ENCODE measurements around the gene CUL1. TPM values are rescaled to one million over a fixed set of nuclear protein-coding genes. Genes with fewer than 3 reads are reported as not detected.

CUL1 gene
- total RNA-seq, 1 experiment from 2014 or later, result 56.0 TPM

DNA sequence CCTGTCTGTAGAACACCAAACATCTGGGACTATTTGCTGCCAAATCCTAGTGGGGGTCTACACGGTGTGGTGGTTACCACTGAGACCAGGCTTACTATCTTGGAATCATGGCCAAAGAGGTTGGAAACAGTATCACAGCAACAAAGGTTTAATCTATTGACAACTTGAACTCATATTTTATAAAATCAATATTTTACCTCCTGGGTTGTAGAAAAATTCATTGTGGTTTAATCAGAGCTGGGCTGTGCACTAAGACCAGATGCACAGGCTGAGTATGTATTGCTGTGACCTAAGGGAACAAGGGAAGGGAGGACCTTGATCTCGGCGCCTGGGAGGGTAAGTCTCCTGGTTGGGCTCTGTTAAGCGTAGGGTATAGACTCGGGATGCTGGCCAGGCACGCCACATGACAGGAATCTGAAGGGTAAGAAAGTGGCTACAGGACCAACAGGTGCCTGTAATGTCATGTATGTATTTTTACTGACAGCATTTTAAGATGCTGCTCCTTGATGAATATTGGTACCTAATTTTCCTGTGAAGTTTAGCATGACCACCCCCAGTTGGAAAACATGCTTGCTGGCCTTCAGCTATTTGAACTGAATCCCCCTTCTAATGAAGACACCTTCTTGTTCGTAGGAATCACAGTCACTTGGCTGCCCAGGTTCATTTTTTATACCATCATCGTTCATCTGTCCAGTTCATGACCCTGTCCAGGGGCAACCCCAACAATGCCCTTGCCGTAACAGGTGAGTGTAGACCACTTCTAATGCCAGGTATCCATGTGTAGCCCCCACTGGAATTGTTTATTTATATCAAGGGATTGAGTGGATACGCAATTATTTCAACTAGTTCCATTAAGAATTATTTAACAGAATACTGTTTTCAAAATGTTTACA is 105.9 kb downstream of the CUL1 start:
- no peak for DNase-seq (ENCODE audit: low spot score)

DNA sequence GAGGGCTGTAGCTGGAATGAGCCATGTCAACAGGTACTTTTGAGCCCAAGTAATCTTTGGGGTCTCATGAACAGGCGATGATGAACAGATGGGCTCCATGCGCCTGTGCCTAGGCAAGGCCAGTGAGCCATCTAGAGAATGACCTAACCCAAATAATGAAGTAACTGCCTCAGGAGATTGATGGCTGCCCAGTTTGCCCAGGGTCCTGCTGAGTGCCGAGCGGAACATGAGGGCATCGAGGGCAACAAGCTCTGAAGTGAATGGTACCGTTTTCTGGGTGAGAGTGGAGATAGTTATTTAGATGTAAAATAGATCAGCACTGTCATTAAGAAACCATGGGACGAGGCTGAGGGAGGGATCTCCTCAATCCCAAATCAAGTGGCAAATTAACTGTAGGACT is 107.5 kb downstream of the CUL1 start:
- DNase-seq (ENCODE audit: low spot score), result no peak

DNA sequence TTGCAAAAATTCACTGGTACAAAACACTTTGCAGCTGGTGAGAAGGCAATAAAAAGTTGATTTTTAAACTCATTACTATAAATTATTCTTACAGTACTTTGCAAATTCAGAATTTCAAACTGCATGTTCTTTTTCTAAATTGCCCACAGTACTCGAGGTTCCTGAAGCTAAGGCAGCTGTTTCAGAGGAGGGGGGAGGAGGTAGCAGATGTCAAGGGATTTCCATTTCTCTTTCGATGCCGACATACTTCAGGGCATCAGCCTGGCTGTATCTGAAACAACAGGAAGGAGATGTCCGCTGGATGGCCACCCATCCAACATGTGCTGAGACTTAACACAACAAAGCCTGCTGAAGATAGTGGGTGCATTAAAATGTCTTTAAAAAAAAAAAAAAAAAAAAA is 108.7 kb downstream of the CUL1 start:
- DNase-seq (ENCODE audit: low spot score), result no peak

DNA sequence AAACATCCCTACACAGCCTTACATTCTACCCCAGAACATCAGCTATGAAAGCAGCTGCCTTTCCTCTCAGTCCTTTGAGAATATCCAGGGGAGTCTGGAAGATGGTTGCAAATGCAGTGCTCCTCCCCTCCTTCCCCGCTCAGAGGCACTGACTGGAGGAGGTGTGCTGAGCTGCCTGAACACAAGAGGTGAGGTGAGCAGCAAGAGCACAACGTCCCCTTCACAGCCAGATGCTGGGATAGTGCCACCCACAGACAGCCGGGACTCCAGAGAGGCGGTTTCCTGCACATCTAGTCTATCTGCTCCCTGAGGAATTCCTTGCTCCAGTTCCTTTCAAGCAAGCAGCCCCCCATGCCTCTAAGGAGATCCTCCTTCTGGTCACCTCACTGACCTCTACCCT is 111.2 kb downstream of the CUL1 start:
- no peak for DNase-seq (ENCODE audit: low spot score)

DNA sequence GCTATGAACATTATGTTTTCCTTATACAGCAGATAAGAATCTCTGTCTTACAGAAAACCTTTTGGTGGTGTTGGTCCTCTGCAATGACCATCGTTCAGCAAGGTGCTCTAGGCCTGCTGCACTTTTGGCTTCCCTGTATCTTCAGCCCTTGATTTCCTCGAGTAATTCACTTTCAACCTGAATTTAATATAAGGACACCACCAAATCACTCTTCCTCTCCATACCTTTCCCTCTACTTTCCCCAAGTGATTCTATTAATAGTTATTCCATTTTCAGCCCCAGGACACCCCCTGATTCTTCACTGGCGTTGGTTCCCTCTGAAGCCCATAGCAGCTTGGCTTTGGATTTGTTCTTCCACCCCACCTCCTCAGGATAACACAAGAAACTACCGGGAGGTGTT is 113.2 kb downstream of the CUL1 start:
- DNase-seq (ENCODE audit: low spot score), result no peak

DNA sequence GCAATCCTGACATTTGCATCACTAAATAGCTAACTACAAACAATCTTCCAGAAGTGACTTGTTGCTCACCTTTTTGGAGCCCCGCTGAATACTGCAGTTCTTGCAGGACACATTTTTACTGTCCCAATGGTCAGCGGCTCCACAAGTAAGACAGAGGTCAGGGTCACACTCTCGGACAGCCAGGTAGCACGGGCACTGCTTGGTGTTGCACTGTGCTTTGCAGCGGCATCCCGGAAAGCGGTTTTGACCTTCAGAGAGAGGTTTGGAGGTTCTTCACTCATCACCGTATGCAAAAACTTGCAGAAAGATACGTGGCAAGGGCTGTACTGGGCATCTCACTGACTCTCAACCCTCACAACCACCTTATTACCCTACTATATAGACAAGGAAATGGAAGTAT is 115.2 kb downstream of the CUL1 start:
- no peak for DNase-seq (ENCODE audit: low spot score)

DNA sequence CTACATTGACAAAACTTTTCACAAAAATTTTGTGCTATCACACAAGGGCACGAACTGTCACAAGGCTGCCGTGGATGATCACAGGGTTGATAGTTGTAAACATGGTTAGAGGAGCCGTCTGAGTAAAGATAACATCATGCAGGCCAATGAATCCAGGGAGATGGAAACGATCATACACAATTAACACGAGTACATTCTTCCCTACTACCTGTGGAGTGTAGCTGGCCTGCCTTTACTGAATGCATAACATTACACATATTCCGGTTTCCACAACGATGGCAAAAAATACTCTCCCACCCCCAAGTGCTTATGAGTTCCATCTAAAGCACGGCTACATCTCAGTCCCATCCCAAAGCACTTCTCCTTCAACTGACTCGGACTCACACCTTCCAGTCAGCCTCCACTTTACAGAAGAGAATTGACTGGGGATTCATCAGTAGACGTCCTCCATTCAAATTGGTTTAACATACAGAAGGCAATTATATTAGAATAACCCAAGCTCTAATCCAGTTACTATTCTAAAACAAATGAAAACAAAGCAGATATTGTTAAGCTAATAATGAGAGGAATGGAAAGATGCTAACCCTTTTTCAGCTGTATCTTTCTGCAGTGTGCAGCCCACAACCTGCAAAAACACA is 116.3 kb downstream of the CUL1 start:
- DNase-seq (ENCODE audit: low spot score), result no peak

DNA sequence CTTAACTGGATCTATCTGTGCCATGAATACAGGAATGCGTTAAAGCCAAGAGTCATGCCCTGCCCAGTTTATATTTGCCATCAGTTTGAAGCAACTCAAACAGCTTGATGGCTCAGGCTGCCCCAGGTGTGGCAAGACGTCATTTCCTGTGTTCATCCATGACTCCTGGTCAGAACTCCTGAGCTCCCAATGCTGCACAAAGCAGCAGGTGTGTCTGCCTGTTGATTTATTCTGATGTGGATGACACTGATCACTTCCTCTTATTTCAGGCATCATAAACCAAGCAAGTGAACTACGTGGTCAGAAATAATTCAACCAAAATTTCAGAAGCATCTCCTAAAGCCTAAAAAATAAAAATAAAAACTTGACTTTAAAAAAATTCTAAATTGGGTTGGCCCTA is 116.9 kb downstream of the CUL1 start:
- DNase-seq (ENCODE audit: low spot score), result no peak

DNA sequence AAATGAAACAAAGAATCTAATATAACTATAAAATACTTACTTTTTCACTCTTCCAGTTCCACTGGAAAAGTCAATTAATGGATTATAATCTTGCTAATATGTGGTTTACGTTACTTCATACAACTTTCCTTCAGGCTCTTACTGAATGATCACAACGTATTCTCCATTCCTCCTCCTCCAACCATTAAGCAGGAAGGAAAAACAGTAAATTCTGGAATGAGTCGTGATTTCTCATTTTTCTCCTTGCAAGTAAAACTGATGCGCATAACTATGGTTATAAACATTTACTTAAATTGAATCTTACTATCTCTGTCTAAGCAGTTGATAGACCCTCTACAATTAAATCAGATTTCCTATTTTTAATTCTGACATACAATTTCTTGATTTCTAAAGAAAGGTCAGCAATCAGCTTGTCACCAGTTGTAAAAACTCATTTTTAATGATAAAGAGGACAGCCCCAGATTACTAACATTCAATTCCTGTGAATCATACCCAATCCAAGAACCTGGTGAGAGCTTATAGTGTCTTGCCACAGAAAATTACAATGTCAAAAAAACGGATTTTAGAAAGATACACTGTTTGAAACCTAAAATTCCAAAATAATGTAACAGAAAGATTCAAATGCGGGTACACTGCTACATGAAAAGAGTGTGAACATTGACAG is 121.1 kb downstream of the CUL1 start:
- no peak for DNase-seq (ENCODE audit: low spot score)

DNA sequence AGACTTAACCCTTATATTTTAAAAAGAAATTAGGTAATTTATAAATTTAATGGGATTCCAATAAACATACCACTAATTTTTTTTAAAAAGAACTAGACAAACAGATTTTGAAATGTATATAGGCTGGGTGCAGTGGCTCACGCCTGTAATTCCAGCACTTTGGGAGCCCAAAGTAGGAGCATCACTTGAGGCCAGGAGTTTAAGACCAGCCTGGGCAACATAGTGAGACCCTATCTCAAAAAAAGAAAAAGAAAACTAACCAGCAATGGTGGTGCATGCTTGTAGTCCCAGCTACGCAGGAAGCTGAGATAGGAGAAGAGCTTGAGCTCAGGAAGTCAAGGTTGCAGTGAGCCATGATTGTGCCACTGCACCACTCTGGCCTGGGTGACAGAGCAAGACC is 122.7 kb downstream of the CUL1 start:
- no peak for DNase-seq (ENCODE audit: low spot score)

DNA sequence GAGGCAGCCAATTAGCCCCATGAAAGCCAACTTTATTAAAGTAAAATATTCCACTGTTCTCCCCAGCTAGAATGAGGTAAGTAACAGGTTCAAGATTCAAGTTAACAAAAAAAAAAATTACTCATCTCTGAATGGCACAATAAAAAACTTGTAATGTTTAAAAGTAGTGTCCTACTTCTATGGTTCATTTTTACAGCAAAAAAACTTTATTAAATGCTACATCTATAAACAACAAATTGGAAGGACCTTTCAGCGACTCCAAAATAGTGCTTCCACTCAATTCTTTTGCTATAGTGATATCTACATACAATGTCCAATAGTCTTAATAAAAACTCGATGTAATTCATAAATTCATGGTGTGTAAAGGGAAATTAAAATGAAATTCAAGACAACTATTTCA is 126.2 kb downstream of the CUL1 start:
- no peak for DNase-seq (ENCODE audit: low spot score)

DNA sequence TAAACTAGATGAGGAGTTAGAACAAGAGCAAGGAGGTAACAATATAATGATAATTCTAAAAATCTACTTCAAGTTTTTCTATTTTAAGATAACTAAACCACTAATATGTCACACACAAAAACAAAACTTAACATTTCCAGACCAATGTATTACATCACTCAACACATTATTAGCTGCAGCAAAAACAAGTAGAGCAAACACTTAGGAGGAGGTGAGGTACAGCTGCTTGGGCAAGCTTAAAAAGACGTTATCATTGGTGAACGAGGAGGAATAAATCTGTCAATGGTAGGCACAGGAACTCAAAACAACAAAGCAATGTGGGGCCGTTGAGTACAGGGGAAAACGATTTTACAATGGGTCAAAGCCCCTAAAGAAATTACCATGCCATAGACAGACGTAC is 126.6 kb downstream of the CUL1 start:
- no peak for DNase-seq (ENCODE audit: low spot score)

DNA sequence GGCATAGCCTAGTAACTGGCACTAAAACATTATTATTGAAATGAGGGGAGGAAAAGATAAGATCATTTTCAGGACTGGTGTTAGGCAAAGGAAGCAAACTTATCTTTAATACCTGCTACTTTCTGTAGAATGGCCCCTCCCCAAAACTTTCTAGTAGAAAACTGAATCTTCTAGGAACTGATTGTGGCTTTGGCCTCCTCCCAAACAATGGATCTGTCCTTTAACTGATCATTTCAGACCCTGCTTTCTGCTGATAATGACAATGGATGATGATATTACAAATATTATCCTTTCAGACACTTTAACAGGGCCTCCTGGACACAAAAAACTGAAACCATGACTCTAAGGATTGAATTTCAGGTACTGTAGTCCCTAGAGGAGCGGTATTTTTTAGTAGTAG is 130.3 kb downstream of the CUL1 start:
- DNase-seq (ENCODE audit: low spot score), result no peak

DNA sequence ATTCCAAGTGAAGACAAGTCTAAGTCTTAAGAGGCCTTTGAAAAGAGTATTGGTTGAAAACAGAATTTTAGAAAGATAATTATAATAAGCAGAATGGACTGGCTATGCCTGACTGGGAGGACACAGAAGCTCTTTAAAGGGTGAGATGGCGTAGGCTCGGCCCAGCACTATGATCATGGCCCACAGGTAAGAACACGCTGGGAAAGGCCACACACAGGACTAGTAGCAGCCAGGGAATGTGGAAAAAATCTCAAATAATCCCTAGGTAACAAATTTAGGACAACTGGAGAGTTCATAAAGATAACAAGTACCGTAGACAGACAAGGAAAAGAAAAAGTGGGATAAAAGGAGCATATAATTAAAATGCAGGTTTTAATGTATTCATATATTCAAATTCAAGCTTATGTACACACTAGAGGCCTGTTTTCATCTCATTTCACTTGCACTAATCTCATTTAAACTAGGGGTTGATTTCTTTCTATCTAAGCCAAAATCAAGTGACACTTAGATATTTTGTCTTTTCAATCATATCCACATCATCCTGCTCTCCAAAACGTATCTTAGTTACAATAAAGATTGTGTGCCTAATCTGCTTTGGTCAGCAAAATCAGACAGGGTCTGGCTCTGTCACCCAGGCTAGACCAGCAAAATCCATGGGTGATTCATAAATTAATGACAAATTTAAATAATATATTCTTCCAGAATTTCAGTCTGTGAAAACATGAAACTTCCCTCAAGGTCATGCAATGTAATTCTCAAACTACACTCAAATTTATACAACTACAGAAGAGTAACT is 132.4 kb downstream of the CUL1 start:
- no peak for DNase-seq (ENCODE audit: low spot score)

DNA sequence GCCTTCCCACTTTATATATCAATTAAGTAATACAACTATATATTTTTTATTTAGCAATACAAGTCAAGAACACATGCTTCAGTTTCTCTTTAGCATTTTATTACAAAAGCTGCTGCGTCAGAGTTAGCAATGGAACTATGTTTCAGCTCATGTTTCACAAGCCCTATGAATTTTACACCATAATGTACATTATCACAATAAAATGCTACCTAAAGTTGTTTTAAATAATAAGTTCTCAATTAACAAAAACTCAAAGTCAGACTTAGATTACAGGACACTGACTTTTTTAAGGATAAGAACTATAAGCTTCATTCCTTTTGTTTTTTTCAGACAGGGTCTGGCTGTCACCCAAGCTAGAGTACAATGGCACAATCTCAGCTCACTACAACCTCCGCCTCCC is 133.1 kb downstream of the CUL1 start:
- DNase-seq (ENCODE audit: low spot score), result no peak

DNA sequence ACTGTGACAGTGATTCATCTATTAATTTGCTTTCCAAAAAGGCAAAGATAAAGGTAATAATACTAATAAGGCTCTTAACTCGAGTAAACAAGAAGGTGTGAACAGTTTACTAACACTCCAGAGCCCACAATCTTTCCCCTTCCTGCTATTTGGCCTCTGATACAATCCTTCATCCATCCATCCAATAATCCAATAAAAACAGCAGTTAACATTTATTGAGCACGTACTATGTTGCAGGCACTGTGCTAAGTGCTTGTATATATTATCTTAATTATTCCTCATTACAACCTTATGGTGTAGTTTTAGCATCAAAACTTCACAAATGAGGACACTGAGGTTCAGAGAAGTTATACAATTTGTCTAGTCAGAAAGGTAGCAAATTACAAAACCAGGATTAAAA is 135.9 kb downstream of the CUL1 start:
- no peak for DNase-seq (ENCODE audit: low spot score)

DNA sequence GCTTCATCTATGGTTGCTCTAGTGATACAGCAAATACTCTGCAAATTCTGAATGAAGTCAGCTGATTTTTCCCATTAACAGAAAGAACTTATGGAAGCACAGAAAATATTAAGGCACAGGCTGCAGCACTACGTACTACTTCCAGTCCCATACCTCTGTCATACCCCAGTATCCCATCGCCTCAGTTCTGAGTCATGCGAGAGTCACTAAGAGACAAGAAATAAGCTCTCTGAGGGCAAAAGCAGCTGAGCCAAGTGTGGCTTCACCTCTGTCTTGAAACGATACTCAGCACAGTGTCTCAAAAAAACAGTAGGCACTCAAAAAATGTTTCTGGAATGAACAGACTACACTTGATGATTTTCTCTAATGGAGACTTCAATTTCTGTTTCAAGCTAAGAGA is 137.2 kb downstream of the CUL1 start:
- no peak for DNase-seq (ENCODE audit: low spot score)

DNA sequence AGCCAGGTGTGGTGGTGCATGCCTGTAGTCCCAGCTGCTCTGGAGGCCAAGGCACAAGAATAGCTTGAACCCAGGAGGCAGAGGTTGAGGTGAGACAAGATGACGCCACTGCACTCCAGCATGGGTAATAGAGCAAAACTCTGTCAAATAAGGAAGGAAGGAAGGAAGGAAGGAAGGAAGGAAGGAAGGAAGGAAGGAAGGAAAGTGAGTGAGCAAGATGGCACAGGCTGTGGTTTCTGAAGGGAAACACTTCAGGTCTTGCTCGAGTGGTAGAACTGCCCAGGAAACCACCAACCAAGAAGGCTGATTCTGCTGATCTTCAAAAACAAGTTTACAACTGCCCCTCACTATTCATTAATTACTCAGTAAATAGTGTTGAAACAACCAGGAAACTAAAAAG is 140.2 kb downstream of the CUL1 start:
- DNase-seq (ENCODE audit: low spot score), result no peak

DNA sequence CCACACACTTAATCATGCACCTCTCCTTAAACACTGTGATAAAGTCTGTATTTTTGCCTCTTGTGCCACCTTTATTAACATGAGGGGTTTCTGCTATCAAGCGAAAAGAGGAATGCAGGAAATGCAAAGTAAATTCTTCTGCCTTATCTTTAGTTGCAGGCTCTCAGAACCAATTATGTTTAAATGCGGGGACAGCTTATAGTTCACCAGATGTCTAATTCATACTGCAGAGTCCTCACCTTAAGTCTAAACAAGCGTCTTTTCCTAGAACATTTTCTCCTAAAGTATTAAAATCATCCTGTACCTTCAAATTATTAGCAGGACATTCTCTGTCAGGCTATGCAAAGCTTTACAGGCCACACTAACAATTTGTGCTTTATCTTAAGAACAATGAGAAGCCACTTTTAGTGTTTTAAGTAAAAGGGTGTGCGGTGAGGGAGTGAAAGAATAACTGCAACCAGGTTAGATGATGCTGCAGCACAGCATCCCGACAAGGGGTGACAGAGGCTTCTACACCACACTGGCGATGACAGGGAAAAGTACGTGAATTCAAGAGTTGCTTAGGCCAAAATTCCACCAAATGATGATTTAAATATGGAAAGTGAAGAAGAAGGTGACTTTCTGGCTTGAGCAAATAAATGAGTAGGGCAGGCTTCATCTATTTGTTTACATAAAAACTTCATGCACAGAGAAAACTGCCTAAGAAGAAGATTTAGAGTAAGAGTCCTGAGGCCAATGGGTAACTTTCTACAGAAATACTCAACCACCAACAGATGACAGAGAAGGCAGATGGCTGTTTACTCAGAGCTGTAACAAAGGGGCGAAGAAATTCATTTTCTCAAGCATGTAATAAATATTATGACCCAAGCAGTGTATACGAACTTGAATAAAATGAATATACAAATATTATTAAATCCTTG is 149.4 kb downstream of the CUL1 start:
- no peak for DNase-seq (ENCODE audit: low spot score)

DNA sequence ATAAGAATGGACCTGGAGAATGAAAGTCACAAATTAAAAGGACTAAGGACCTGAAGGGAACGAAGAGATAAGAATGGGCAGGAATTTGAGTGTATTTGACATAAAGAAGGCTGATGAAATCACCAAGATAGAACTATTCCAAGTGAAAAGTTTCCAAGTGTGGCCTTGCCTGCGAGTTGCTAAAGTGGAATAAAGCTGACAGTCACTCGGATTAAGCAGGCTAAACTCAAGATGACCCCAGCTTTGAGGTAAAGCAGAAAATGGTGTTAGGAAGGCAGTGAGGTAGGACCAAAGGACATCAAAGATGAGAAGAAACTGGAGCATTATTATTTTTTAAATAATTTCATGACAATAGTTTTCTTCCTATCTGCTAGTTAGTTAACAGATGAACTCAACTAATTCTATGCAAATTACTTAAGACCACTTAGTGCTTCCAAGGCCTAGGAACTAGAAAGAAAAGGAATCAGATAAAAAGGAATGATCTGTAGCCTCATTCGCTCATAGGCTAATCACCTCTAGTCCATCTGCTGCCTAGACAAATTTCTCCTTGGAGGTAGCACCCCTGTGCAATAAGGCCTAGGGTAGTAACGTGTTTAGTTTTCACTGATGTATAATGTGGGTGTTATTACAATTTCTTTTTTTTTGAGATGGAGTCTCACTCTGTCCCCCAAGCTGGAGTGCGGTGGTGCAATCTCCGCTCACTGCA is 150.8 kb downstream of the CUL1 start:
- DNase-seq (ENCODE audit: low spot score), result no peak

All from H4 (cell line).